C4-2B (cell line): ENCODE data around the gene PID1.

ENCODE experiments used
- CTCF ChIP-seq: fragments of 450-650 bp; conservative IDR thresholded peaks from 2 replicates; pipeline ENCODE4 v1.5.1; 2017; ENCODE audit warnings: mild to moderate bottlenecking
- ZFX ChIP-seq: fragments of 450-650 bp; IDR thresholded peaks from 2 replicates; pipeline ENCODE4 v1.6.1; 2017

DNA sequence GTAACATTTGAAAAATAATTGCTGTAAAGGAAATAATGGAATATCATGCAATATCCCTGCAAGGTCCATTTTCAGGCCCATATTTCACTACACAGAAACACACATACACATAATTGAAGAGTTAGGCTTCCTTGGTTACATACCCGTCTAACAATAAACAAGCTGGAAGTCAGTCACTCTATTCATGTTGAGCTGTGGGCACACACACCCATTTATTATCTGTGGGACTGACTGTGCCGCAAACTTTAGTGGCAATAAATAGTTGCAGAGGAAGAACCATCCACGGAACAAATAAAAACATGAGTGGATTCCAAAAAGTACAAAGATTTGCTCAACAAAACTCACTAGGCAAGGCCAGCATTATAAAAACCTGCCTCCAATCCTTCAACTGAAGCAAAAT, 24.8 kb downstream of the PID1 start:
- TF ChIP-seq CTCF: no peak
- TF ChIP-seq ZFX: no peak
